Activated CD8-positive, alpha-beta memory T cell treated with anti-CD3 and anti-CD28 coated beads for 1 hour (primary cell): ENCODE measurements around the gene SP140.
"Not testable (repeated sequence)": the region's sequence is repeated elsewhere in the genome, so short reads cannot be mapped to it uniquely, and the experiment has no call there.

Experiments used
- DNase-seq, 2 donors: peaks; one replicate each; pipeline ENCODE4 v3.0.0-alpha.2; 2020; ENCODE audit warnings: low read depth in 1 of 2; ENCODE audit errors: extremely low read depth in 1 of 2

Gene SP140

GRCh38 chr2:230224458-230224857 is 1.1 kb upstream of the SP140 start:
- DNase-seq = no peak

GRCh38 chr2:230226051-230226551 is 565 bp downstream of the SP140 start:
- DNase-seq = no peak

GRCh38 chr2:230227216-230227615 is 1.7 kb downstream of the SP140 start:
- no peak for DNase-seq

DNA sequence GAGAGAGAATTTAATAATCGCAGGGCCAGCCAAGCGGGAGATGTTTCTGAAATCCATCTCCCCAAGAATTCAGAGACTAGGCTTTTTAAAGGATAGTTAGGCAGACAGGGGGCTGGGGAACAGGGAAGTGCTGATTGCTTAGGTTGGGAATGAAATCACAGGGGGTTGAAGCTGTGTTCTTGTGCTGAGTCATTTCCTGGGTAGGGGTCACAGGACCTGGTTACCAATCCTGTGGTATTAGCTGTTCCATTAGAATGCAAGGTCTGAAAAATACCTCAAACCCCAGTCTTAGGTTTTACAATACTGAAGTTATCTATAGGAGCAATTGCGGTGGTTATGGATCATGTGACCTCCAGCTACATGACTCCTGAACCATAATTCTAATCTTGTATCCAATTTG is 4.6 kb downstream of the SP140 start:
- DNase-seq = no peak

DNA sequence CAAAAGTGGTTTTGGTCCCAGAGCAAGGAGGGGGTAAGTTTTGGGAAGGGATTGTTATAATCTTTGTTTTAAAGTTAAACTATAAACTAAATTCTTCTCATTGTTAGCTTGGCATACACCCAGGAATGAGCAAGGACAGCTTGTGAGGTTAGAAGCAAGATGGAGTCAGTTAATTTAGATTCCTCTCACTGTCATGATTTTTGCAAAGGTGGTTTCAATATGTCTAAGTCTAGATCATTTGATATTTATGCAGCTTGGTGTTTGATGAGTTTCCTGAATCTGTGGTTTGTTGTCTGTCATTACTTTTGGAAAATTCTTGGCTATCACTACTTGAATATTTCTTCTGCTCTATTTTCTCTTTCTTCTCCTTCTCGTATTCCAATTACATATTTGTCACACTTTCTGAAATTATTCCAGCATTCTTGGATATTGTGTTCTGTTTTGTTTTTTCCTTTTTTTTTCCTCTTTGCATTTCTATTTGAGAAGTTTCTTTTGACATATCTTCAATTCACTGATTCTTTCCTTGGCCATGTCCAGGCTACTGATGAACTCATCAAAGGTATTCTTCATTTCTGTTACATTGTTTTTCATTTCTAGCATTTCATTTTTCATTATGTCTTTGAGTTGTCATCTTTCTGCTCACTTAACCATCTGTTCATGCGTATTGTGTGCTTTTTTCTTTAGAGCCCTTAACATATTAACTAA is 5.1 kb downstream of the SP140 start:
- no peak for DNase-seq

DNA sequence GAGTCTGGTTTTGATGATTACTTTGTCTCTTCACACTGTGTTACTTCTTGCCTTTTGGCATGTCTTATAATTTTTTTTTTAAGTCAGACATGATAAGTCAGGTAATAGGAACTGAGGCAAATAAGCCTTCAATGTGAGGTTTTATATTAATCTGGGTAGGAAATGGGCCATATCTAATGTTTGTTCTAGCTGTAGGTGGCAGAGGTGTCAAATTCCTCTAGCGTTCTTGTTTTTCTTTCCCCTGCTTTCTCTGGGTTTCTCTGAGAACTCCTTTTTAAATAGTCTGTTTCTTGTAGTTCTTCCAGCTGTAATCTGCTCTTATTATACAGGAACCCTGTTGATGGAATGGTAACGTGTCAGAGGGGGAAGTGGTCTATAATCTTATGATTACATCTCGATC is 5.7 kb downstream of the SP140 start:
- no peak for DNase-seq

GRCh38 chr2:230234122-230234722 is 8.7 kb downstream of the SP140 start:
- no peak for DNase-seq

GRCh38 chr2:230234845-230235244 is 9.3 kb downstream of the SP140 start:
- no peak for DNase-seq

GRCh38 chr2:230244211-230244610 is 18.7 kb downstream of the SP140 start:
- no peak for DNase-seq

- no peak for DNase-seq
These were observed 20.7 kb downstream of the SP140 start for GRCh38 chr2:230246206-230246605.

GRCh38 chr2:230250231-230250630 is 24.7 kb downstream of the SP140 start:
- no peak for DNase-seq

- no peak for DNase-seq
These were observed 28.8 kb downstream of the SP140 start for GRCh38 chr2:230254152-230254881.

DNA sequence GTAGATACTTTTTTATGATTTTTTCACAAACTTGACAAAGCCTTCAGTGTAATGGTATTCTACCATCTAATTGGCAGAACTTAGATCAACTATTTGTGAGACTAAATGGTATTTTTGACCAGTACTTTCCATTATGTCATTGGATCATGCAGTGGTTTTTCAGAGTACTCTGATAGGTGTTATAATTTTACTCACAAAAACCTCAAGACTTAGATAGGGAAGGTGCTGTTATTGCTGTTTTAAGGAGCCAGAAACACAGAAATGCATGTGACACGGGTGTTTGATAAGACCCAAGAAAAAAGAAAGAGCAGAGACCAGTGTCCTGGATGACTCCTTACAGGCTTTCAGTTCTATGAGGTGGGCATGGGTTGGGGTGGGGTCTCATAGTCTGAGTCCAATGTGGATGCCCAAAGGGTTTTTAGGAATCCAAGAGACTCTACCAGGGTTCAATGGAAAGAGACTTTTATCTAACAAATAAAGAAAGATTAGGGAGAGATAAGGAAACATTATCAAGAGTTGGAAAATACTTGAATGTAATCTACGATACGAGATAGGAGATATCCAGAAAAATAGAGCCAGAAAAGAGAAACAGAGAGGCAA is 31.3 kb downstream of the SP140 start:
- DNase-seq = no peak

- DNase-seq = no peak
These were observed 32.9 kb downstream of the SP140 start for GRCh38 chr2:230258483-230258882.

DNA sequence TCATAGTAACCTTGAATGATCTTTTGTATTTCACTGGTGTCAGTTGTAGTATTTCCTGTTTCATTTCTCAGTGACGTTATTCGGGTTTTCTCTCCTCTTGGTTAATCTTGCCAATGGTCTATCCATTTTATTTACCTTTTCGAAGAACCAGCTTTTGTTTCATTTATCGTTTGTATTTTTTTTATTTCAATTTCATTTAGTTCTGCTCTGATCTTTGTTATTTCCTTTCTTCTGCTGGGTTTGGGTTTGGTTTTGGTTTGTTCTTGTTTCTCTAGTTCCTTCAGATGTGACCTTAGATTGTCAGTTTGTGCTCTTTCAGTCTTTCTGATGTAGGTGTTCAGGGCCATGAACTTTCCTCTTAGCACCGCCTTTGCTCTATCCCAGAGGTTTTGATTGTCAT is 36.7 kb downstream of the SP140 start:
- no peak for DNase-seq

DNA sequence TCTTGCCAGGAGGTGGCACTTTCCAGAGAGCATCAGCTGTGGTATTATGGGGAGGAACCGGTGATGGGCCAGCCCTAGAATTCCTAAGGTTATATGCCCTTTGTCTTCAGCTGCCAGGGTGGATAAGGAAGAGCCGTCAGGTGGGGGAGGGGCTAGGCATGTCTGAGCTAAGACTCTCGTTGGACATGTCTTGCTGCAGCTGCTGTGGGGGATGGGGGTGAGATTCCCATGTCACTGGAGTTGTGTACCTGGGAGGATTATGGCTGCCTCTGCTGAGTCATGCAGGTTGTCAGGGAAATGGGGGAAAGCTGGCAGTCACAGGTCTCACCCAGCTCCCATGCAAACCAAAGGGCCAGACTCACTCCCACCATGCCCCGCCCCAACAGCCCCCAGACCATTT is 39.4 kb downstream of the SP140 start:
- not testable (repeated sequence) for DNase-seq

GRCh38 chr2:230266638-230267037 is 41.1 kb downstream of the SP140 start:
- no peak for DNase-seq

DNA sequence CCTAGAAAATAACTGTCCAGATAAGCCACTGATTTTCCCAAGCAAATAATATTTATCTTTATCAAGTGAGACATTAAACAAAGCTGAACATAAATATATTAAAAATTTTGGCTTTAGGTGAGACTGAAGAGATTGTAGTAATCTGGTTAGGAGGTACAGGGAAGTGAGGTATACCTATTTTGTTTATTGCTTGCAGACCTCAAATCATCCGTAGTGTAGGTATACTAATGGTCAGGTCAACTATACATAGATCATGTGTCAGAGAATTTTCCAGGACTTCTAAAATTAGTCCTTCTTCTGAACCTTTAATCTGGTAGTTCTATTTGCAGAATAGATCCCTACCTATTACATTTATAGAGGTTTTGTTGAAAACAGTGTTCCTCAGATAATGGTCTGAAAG is 41.5 kb downstream of the SP140 start:
- DNase-seq = no peak

GRCh38 chr2:230267556-230267955 is 42.0 kb downstream of the SP140 start:
- no peak for DNase-seq

GRCh38 chr2:230268606-230269243 is 43.2 kb downstream of the SP140 start:
- no peak for DNase-seq

- DNase-seq = no peak
These were observed 44.2 kb downstream of the SP140 start for GRCh38 chr2:230269715-230270114.
